Glutamatergic neuron (in vitro differentiated cells): Measurements from ENCODE around the gene IFNGR2. TPM values are rescaled to one million over a fixed set of nuclear protein-coding genes. Genes with fewer than 3 reads are reported as not detected.

Experiments
- DNase-seq: peaks from one replicate; pipeline ENCODE4 v3.0.0; 2022
- H3K27ac Mint-ChIP-seq: one replicate; pipeline ENCODE4 v1.8.0; 2020; ENCODE audit warnings: mild to moderate bottlenecking, mixed read lengths, inconsistent platforms; ENCODE audit not compliant: unreplicated experiment
- H3K27me3 Mint-ChIP-seq: one replicate; pipeline ENCODE4 v1.8.0; 2020; ENCODE audit warnings: mild to moderate bottlenecking, moderate library complexity, mixed read lengths, inconsistent platforms; ENCODE audit not compliant: unreplicated experiment
- H3K36me3 Mint-ChIP-seq: one replicate; pipeline ENCODE4 v1.8.0; 2020; ENCODE audit warnings: mild to moderate bottlenecking, mixed read lengths, inconsistent platforms; ENCODE audit not compliant: unreplicated experiment
- H3K4me1 Mint-ChIP-seq: one replicate; pipeline ENCODE4 v1.8.0; 2020; ENCODE audit warnings: mild to moderate bottlenecking, low read depth, mixed read lengths, inconsistent platforms; ENCODE audit not compliant: unreplicated experiment
- H3K4me3 Mint-ChIP-seq: one replicate; pipeline ENCODE4 v1.8.0; 2020; ENCODE audit warnings: mild to moderate bottlenecking, mixed read lengths, inconsistent platforms; ENCODE audit not compliant: unreplicated experiment
- H3K9me3 Mint-ChIP-seq: one replicate; pipeline ENCODE4 v1.8.0; 2020; ENCODE audit warnings: mild to moderate bottlenecking, moderate library complexity, mixed read lengths, inconsistent platforms; ENCODE audit not compliant: unreplicated experiment
- total RNA-seq: library from RNA; stranded (reverse); fragmentation: NEBNext Ultra II Directional; extraction: Animal tissue kit (Norgen Biotek cat#: 25700); gene quantifications from one replicate; pipeline ENCODE4 v1.2.1, GENCODE V29; 2021; ENCODE audit not compliant: unreplicated experiment
- TF ChIP-seq, protein P1 (sequence below): fragments of 200-600 bp; sonication (generic); IDR thresholded peaks from one replicate; pipeline ENCODE4 v1.5.0; 2021; ENCODE audit not compliant: partially characterized antibody, unreplicated experiment

The IFNGR2 gene
- total RNA-seq, 1 donor from 2014 or later, result 9.6 TPM

DNA sequence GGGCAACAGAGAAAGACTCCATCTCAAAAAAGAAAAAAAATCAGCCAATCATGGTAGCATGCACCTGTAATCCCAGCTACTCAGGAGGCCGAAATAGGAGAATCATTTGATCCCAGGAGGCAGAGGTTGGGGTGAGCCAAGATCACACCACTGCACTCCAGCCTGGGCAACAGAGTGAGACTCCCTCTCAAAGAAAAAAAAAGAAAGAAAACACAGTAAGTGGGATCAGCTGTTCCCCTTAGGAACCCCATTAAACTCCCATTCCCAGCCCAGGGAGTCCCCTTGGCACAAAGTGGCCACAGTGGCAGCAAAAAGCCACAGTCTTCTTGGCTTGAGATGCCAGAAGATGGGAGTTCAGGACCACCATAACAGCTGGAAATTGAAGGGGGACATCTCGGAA lies 67.5 kb downstream of the IFNGR2 start:
- H3K27ac Mint-ChIP-seq, result no peak overlapping the region

DNA sequence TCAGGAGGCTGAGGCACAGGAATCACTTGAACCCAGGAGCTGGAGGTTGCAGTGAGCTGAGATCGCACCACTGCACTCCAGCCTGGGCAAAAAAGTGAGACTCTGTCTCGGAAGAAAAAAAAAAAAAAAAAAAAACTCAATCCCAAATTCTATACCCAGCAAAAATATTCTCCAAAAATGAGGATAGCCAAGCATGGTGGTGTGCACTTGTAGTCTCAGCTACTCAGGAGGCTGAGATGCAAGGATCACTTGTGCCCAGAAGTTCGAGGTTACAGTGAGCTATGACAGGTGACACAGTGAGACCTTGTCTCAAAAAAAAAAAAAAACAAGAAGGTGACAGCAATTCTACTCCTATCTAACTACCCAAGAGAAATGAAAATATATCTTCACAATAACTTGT lies 70.1 kb downstream of the IFNGR2 start:
- H3K9me3 Mint-ChIP-seq, result peaks cover 2% of the 10 kb centered on the region
- no peak overlapping the region for H3K27ac Mint-ChIP-seq
- peaks cover 1% of the 10 kb centered on the region for H3K4me1 Mint-ChIP-seq
- DNase-seq, result no peak
- H3K4me3 Mint-ChIP-seq, result no peak overlapping the region
- peaks cover under 1% of the 10 kb centered on the region for H3K36me3 Mint-ChIP-seq
- TF ChIP-seq, protein P1, sequence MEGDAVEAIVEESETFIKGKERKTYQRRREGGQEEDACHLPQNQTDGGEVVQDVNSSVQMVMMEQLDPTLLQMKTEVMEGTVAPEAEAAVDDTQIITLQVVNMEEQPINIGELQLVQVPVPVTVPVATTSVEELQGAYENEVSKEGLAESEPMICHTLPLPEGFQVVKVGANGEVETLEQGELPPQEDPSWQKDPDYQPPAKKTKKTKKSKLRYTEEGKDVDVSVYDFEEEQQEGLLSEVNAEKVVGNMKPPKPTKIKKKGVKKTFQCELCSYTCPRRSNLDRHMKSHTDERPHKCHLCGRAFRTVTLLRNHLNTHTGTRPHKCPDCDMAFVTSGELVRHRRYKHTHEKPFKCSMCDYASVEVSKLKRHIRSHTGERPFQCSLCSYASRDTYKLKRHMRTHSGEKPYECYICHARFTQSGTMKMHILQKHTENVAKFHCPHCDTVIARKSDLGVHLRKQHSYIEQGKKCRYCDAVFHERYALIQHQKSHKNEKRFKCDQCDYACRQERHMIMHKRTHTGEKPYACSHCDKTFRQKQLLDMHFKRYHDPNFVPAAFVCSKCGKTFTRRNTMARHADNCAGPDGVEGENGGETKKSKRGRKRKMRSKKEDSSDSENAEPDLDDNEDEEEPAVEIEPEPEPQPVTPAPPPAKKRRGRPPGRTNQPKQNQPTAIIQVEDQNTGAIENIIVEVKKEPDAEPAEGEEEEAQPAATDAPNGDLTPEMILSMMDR, result no peak
- H3K27me3 Mint-ChIP-seq, result no peaks in the 10 kb centered on the region

More for the DNA sequence above, 67.5 kb downstream of the IFNGR2 start:
- no peaks in the 10 kb centered on the region for H3K4me1 Mint-ChIP-seq
- no peak for DNase-seq
- no peaks in the 10 kb centered on the region for H3K9me3 Mint-ChIP-seq
- no peak overlapping the region for H3K4me3 Mint-ChIP-seq
- no peaks in the 10 kb centered on the region for H3K27me3 Mint-ChIP-seq
- TF ChIP-seq, protein P1, result no peak
- H3K36me3 Mint-ChIP-seq, result no peaks in the 10 kb centered on the region

DNA sequence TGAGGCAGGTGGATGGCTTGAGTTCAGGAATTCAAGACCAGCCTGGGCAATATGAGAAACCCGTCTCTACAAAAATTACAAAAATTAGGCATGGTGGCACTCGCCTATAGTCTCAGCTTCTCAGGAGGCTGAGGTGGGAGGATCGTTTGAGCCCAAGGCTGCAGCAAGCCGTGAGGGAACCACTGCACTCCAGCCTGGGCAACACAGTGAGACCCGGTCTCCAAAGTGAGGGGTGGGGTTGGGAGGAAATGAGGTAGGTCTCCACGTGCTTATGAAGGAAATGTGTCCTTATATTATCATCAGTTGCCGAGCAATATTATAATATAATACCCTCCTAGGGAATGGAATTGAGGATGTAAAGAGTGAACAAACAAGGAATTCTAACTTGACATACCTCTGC lies 73.9 kb downstream of the IFNGR2 start:
- Mint-ChIP-seq H3K9me3 (peaks cover 10% of the 10 kb centered on the region), H3K27me3 (peaks cover 5% of the 10 kb centered on the region), H3K4me3 (no peak overlapping the region), H3K27ac (no peak overlapping the region), H3K4me1 (peaks cover 7% of the 10 kb centered on the region), H3K36me3 (peaks cover 4% of the 10 kb centered on the region)
- TF ChIP-seq, protein P1, result no peak
- DNase-seq, result no peak

DNA sequence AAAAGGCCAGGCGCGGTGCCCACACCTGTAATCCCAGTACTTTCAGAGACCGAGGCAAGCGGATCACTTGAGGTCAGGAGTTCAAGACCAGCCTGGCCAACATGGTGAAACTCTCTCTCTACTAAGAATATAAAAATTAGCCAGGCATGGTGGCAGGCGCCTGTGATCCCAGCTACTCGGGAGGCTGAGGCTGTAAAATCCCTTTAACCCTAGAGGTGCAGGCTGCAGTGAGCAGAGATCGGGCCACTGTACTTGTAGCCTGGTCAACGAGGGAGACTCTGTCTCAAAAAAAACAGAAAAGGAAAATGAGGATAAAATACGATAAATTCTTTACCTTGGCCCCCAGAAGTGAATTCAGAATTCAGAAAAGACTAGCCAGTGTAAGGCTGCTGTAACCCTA lies 75.0 kb downstream of the IFNGR2 start:
- TF ChIP-seq, protein P1, result no peak
- DNase-seq, result no peak
- peaks cover 6% of the 10 kb centered on the region for H3K27me3 Mint-ChIP-seq
- H3K9me3 Mint-ChIP-seq, result peaks cover 10% of the 10 kb centered on the region
- peaks cover 7% of the 10 kb centered on the region for H3K4me1 Mint-ChIP-seq
- peak overlapping the region; percentile 93 for H3K4me3 Mint-ChIP-seq
- peaks cover 4% of the 10 kb centered on the region for H3K36me3 Mint-ChIP-seq
- no peak overlapping the region for H3K27ac Mint-ChIP-seq

DNA sequence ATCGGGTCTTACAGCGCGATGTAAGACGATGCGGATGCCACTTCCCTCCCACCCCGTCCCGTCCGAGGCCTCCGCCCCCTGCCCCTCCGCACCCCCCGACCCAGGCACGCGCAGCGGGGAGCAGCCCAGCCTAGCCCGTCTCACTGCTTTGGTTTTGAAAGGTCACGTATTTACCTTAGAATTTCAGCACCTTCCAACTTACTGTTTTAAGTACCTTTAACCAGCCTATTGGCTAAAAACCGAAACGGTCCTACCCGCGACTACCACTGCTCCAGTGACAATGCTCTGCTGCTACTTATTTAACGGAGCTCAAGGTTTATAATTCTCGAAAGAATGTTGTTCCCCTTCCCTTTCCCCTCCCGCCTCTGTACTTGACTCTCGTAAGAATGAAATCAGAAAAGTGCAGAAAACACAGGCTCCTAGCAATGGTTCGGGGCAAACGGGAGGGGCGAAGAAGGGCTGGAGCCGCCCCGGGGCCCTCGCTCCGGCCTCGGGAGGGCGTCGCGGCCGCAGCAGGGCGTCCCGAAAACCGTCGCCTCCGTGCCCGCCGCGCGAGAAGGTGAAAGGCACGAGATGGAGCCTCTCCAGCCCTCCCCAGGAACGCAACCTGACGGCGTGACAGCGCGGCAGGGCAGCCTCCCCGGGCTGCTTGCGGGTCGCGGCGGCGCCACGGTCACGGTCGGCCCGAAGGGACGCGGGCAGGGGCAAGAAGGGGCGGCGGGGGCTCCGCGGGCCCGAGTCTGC lies 75.9 kb downstream of the IFNGR2 start:
- Mint-ChIP-seq H3K36me3 (peaks cover 4% of the 10 kb centered on the region), H3K4me1 (peaks cover 7% of the 10 kb centered on the region), H3K9me3 (peaks cover 10% of the 10 kb centered on the region), H3K27me3 (peaks cover 6% of the 10 kb centered on the region), H3K27ac (no peak overlapping the region), H3K4me3 (peak overlapping the region; percentile 93)
- TF ChIP-seq, protein P1, result no peak
- DNase-seq, result peak; percentile 39
